GM18508 (cell line): ENCODE results near the gene TMEM132C.

Source experiments
- ATAC-seq: cut with Tn5 transposase; IDR thresholded peaks from one replicate; pipeline ENCODE4 v1.9.1; 2021; ENCODE audit warnings: moderate number of reproducible peaks; ENCODE audit not compliant: insufficient read depth, unreplicated experiment

Gene TMEM132C

GRCh38 chr12:128693115-128693514 is 426.1 kb downstream of the TMEM132C start:
- ATAC-seq, result no peak

GRCh38 chr12:128693771-128694170 is 426.8 kb downstream of the TMEM132C start:
- no peak for ATAC-seq

GRCh38 chr12:128694445-128694844 is 427.5 kb downstream of the TMEM132C start:
- no peak for ATAC-seq

GRCh38 chr12:128695697-128696096 is 428.7 kb downstream of the TMEM132C start:
- ATAC-seq, result no peak

GRCh38 chr12:128698301-128698972 is 431.5 kb downstream of the TMEM132C start:
- ATAC-seq, result no peak

- no peak for ATAC-seq
Observed at GRCh38 chr12:128699106-128699505, 432.1 kb downstream of the TMEM132C start.

GRCh38 chr12:128702371-128702770 is 435.4 kb downstream of the TMEM132C start:
- ATAC-seq, result no peak

GRCh38 chr12:128705140-128705539 is 438.2 kb downstream of the TMEM132C start:
- no peak for ATAC-seq

- no peak for ATAC-seq
Observed at GRCh38 chr12:128707488-128707887, 440.5 kb downstream of the TMEM132C start.

- no peak for ATAC-seq
Observed at GRCh38 chr12:128708789-128709188, 441.8 kb downstream of the TMEM132C start.

- ATAC-seq, result no peak
Observed at GRCh38 chr12:128709660-128710059, 442.7 kb downstream of the TMEM132C start.

GRCh38 chr12:128711486-128711885 is 444.5 kb downstream of the TMEM132C start:
- no peak for ATAC-seq

GRCh38 chr12:128712622-128713021 is 445.7 kb downstream of the TMEM132C start:
- ATAC-seq, result no peak

- no peak for ATAC-seq
Observed at GRCh38 chr12:128715485-128715884, 448.5 kb downstream of the TMEM132C start.

GRCh38 chr12:128724468-128725046 is 457.6 kb downstream of the TMEM132C start:
- ATAC-seq, result no peak

- ATAC-seq, result no peak
Observed at GRCh38 chr12:128726886-128727285, 459.9 kb downstream of the TMEM132C start.

GRCh38 chr12:128727461-128727860 is 460.5 kb downstream of the TMEM132C start:
- no peak for ATAC-seq

GRCh38 chr12:128727999-128728398 is 461.0 kb downstream of the TMEM132C start:
- ATAC-seq, result no peak

GRCh38 chr12:128729628-128730121 is 462.7 kb downstream of the TMEM132C start:
- ATAC-seq, result no peak

- ATAC-seq, result no peak
Observed at GRCh38 chr12:128734371-128734770, 467.4 kb downstream of the TMEM132C start.

GRCh38 chr12:128737292-128737966 is 470.5 kb downstream of the TMEM132C start:
- no peak for ATAC-seq
